Chondrocyte (in vitro differentiated cells): ENCODE measurements around the gene DMPK. TPM values are rescaled to one million over a fixed set of nuclear protein-coding genes. Genes with fewer than 3 reads are reported as not detected.

ENCODE experiments used
- DNase-seq: peaks from one replicate; pipeline ENCODE4 v3.0.0; 2021; ENCODE audit warnings: mixed read lengths, low spot score
- H3K27ac Mint-ChIP-seq: one replicate; pipeline ENCODE4 v1.8.0; 2021; ENCODE audit warnings: mild to moderate bottlenecking, moderate library complexity, mixed read lengths; ENCODE audit not compliant: unreplicated experiment
- H3K27me3 Mint-ChIP-seq: 2 replicates; pipeline ENCODE4 v1.8.0; 2021; ENCODE audit warnings: low read depth, mixed read lengths
- H3K36me3 Mint-ChIP-seq: 2 replicates; pipeline ENCODE4 v1.8.0; 2021; ENCODE audit warnings: low read depth, mixed read lengths
- H3K4me1 Mint-ChIP-seq: 2 replicates; pipeline ENCODE4 v1.8.0; 2021; ENCODE audit warnings: low read depth, mild to moderate bottlenecking, mixed read lengths
- H3K4me3 Mint-ChIP-seq: one replicate; pipeline ENCODE4 v1.8.0; 2021; ENCODE audit warnings: mild to moderate bottlenecking, moderate library complexity, mixed read lengths; ENCODE audit not compliant: unreplicated experiment
- H3K9me3 Mint-ChIP-seq: 2 replicates; pipeline ENCODE4 v1.8.0; 2021; ENCODE audit warnings: low read depth, mixed read lengths
- total RNA-seq: library from RNA; stranded (reverse); gene quantifications from 3 replicates; pipeline ENCODE4 v1.2.1, GENCODE V29; 2021
- TF ChIP-seq, protein P1 (sequence below): fragments of 200-600 bp; sonication (generic); IDR thresholded peaks from 2 replicates; pipeline ENCODE4 v1.5.0; 2021; ENCODE audit warnings: antibody characterized with exemption, mild to moderate bottlenecking, moderate library complexity

DMPK gene
- total RNA-seq, 1 donor from 2014 or later = 176 TPM

DNA sequence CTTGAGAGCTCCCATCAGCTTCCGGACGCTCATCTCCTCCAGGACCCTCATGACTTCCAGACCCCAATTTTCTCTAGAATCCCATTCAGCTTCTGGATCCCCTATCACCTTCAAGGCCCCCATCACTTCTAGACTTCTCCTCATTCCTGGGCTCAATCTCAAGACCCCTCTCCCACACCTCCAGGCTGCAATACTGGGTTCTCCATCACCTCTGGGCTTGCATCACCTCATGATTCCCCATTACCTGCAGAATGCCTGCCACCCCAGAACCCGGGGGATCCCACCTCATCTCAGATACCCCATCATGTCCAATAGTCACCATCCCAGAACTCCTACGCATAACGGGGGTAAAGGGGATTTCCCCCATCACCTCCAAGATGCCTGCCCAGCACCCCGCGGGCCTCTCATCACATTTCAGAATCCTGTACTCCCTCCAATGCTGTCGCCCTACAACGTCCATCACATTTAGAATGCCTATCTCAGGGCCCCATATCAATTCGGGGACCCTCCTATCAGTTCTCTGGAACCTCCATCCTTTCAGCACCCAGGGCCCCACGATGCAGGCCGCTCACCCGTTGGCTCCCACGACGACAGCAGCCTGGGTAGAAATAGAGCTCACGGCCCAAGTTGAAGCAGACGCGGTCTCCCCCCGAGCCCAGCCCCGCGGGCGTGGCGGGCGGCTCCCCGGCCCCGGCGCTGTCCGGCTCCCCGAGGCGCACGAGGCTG, 9.6 kb upstream of the DMPK start:
- no peak for DNase-seq
- peak overlapping the region; percentile 97 for H3K4me3 Mint-ChIP-seq
- TF ChIP-seq, protein P1, sequence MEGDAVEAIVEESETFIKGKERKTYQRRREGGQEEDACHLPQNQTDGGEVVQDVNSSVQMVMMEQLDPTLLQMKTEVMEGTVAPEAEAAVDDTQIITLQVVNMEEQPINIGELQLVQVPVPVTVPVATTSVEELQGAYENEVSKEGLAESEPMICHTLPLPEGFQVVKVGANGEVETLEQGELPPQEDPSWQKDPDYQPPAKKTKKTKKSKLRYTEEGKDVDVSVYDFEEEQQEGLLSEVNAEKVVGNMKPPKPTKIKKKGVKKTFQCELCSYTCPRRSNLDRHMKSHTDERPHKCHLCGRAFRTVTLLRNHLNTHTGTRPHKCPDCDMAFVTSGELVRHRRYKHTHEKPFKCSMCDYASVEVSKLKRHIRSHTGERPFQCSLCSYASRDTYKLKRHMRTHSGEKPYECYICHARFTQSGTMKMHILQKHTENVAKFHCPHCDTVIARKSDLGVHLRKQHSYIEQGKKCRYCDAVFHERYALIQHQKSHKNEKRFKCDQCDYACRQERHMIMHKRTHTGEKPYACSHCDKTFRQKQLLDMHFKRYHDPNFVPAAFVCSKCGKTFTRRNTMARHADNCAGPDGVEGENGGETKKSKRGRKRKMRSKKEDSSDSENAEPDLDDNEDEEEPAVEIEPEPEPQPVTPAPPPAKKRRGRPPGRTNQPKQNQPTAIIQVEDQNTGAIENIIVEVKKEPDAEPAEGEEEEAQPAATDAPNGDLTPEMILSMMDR = no peak

GRCh38 chr19:45790942-45791341, 8.7 kb upstream of the DMPK start:
- H3K4me3 Mint-ChIP-seq = peak overlapping the region; percentile 97
- TF ChIP-seq, protein P1 = no peak
- H3K27me3 Mint-ChIP-seq = no peaks in the 10 kb centered on the region
- no peak for DNase-seq
- peaks cover 22% of the 10 kb centered on the region for H3K36me3 Mint-ChIP-seq
- H3K9me3 Mint-ChIP-seq = no peaks in the 10 kb centered on the region
- H3K4me1 Mint-ChIP-seq = peaks cover 21% of the 10 kb centered on the region
- H3K27ac Mint-ChIP-seq = peak overlapping the region; percentile 2

More for the DNA sequence above, 9.6 kb upstream of the DMPK start:
- H3K27ac Mint-ChIP-seq = peak overlapping the region; percentile 84
- no peaks in the 10 kb centered on the region for H3K9me3 Mint-ChIP-seq
- H3K36me3 Mint-ChIP-seq = peaks cover 16% of the 10 kb centered on the region
- H3K27me3 Mint-ChIP-seq = no peaks in the 10 kb centered on the region
- H3K4me1 Mint-ChIP-seq = peaks cover 21% of the 10 kb centered on the region

- TF ChIP-seq, protein P1 = no peak
- Mint-ChIP-seq H3K9me3 (no peaks in the 10 kb centered on the region), H3K4me1 (peaks cover 27% of the 10 kb centered on the region), H3K27ac (no peak overlapping the region), H3K4me3 (no peak overlapping the region), H3K27me3 (no peaks in the 10 kb centered on the region), H3K36me3 (peaks cover 22% of the 10 kb centered on the region)
- no peak for DNase-seq
Measured at GRCh38 chr19:45789035-45789786, 6.9 kb upstream of the DMPK start.

- H3K27ac Mint-ChIP-seq = no peak overlapping the region
- no peak for DNase-seq
- TF ChIP-seq, protein P1 = no peak
- peaks cover 31% of the 10 kb centered on the region for H3K4me1 Mint-ChIP-seq
- H3K27me3 Mint-ChIP-seq = no peaks in the 10 kb centered on the region
- H3K36me3 Mint-ChIP-seq = peaks cover 24% of the 10 kb centered on the region
- no peaks in the 10 kb centered on the region for H3K9me3 Mint-ChIP-seq
- no peak overlapping the region for H3K4me3 Mint-ChIP-seq
Measured at GRCh38 chr19:45786533-45786894, 4.2 kb upstream of the DMPK start.

DNA sequence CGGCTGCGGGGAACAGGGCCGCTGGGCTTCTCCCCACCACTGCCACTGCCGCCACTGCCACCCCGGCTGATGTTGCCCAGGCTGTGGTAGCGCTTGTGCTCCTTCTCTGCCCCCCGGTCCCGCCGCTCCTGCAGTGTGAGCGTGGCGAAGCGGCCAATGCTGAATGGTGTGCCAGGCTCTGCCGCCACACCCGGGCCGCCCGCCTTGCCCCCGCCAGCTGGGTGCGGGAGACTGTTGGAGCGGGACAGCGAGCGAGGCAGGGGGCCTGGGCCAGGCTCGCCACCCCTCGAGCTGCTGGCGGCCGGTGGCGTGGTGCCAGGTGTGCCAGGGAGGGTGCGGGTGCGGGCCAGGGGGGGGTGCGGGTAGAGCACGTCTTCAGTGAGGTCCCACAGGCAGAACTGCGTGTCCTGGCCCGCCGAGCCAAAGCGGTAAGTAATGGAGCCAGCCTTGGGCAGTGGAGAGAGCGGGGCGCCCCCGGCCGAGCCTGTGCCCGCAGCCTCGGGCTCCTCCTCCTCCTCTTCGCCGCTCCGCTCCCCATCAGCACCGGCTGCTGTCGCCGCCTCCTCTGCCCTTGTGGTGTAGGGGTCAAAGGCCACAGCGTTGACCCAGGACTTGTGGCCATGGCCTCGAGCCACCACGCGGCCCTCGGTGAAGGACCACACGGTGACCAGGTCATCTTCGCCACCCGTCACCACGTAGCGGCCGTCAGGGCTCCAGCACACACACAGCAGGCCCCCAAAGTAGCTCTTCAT, 3.7 kb upstream of the DMPK start:
- Mint-ChIP-seq H3K4me1 (peaks cover 29% of the 10 kb centered on the region), H3K27me3 (no peaks in the 10 kb centered on the region), H3K36me3 (peaks cover 24% of the 10 kb centered on the region), H3K27ac (no peak overlapping the region), H3K9me3 (no peaks in the 10 kb centered on the region), H3K4me3 (no peak overlapping the region)
- no peak for DNase-seq
- TF ChIP-seq, protein P1 = no peak
